ENCODE data around the gene HIPK2.
"Not testable (repeated sequence)": the region's sequence is repeated elsewhere in the genome, so short reads cannot be mapped to it uniquely, and the experiment has no call there.

The HIPK2 gene

DNA sequence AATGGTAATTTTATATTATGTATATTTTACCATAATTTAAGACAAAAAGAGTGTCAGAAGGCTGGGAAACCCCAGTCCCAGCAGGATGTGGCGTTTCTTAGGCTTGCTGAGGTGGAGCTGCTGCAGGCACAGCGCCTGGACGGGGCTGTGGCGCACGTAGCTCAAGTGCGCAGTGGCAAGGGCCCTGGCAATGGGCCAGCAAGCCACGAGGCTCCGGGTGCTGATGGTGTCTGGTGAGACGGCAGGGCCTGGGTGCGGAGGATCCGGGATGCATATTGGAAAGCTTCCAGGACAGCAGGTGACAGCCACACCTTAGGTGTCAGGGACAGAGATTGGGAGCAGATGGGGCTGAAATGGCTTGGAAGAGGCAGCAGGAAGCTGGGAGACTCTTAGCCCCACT, 217.1 kb downstream of the HIPK2 start:
- TF ChIP-seq, protein P1, sequence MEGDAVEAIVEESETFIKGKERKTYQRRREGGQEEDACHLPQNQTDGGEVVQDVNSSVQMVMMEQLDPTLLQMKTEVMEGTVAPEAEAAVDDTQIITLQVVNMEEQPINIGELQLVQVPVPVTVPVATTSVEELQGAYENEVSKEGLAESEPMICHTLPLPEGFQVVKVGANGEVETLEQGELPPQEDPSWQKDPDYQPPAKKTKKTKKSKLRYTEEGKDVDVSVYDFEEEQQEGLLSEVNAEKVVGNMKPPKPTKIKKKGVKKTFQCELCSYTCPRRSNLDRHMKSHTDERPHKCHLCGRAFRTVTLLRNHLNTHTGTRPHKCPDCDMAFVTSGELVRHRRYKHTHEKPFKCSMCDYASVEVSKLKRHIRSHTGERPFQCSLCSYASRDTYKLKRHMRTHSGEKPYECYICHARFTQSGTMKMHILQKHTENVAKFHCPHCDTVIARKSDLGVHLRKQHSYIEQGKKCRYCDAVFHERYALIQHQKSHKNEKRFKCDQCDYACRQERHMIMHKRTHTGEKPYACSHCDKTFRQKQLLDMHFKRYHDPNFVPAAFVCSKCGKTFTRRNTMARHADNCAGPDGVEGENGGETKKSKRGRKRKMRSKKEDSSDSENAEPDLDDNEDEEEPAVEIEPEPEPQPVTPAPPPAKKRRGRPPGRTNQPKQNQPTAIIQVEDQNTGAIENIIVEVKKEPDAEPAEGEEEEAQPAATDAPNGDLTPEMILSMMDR (conservative IDR thresholded peaks at IDR 0.05) = no peak
- H3K27ac ChIP-seq = no peak overlapping the region

DNA sequence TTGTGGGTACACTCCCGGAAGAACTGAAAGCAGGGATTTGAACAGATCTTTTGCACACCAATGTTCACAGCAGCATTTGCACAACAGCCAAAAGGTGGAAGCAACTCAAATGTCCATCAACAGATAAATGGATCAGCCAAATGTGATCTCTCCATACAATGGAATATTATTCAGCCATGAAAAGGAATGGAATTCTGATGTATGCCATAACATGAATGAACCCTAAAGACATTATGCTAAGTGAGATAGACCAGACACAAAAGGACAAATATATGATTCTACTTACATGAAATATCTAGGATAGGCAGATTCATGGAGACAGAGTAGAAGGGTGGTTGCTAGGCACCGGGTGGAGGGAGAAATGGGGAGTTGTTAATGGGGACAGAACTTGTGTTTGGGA, 217.6 kb downstream of the HIPK2 start:
- TF ChIP-seq, protein P1 (conservative IDR thresholded peaks at IDR 0.05) = no peak
- H3K27ac ChIP-seq = no peak overlapping the region

DNA sequence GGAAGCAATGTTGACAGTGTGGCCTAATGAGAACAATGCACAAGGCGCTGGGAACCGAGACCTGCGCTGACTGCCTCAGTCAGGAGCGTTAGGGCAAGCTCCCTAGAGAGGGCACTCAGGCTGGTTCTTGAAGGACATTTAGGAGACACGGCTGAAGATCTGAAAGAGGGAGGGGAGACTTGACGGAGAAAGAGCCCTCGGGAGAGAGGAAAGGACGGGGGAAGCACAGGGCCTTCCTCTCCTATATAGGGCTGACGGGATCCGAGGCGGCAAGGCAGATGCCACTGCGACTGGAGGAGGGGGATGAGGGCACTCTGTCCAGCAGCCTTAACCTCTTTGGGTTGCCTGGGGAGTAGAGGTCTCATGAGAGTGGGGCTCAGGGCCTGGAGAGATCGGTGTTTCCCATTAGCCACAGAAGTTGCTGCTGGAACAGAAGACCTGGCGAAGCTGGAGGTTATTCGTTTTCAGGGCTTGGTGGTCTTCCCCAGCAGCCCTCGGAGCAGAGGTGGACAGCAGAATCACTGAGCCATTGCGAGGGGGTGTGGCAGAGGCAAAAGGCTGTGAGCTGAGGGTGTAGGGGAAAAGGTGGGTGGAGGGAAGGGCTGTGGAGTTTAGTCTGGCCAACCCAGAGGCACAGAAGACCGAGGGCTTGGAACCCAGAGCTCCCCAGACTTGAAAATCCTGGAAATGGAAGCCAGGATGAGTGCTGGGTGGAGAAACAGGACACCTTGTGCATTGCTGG, 218.3 kb downstream of the HIPK2 start:
- H3K27ac ChIP-seq = no peak overlapping the region; the same call in 1 of the 2 replicates
- TF ChIP-seq, protein P1 (conservative IDR thresholded peaks at IDR 0.05) = no peak

DNA sequence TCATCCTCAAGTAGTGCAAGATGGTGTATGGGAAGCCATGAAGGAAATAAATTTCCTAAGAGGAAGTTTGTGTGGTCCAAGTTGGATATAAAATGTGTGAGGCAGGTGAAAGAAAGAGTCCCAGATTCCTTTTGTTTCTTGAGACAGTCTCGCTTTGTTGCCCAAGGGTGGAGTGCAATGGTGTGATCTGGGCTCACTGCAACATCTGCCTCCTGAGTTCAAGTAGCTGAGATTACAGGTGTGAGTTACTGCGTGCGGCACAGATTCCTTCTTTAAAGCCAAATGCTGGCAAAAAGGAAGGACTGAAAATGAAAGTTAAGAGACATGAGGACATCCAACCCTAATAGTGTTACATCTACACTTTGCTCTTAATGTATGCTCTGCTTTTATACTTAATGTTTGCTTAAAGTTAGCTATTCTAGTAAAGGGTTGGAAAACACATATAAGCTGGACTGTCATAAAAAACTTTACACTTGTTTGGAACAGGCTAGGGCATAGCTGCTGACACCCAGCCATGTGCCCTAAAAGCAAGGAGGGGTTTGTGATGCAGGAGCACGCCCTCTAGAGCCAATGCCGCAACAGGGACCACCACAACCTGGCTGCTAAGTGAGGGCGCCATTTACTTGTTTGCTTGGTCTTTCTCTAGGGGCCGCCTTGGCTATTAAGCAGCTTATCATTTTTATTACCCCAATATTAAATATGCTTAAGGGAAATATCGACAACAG, 219.8 kb downstream of the HIPK2 start:
- H3K27ac ChIP-seq = peak overlapping the region; percentile 41
- TF ChIP-seq, protein P1 (conservative IDR thresholded peaks at IDR 0.05) = peak; percentile 43; the same call in 1 of the 2 replicates

DNA sequence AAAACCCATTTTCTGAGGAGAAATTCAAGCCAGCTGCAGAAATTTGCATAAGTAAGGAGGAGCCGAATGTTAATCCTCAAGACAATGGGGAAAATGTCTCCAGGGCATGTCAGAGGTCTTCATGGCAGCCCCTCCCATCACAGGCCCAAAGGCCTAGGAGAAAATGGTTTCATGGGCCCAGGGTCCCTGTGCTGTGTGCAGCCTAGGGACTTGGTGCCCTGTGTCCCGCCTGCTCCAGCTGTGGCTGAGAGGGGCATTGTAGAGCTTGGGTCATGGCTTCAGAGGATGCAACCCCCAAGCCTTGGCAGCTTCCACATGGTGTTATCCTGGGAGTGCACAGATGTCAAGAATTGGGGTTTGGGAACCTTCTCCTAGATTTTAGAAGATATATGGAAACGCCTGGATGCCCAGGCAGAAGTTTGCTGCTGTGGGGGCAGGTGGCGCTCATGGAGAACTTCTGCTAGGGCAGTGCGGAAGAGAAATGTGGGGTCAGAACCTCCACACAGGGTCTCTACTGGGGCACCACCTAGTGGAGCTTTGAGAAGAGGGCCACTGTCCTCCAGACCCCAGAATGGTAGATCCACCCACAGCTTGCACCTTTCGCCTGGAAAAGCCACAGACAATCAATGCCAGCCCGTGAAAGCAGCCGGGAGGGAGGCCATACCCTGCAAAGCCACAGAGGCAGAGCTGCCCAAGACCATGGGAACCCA, 223.7 kb downstream of the HIPK2 start:
- not testable (repeated sequence) for H3K27ac ChIP-seq

DNA sequence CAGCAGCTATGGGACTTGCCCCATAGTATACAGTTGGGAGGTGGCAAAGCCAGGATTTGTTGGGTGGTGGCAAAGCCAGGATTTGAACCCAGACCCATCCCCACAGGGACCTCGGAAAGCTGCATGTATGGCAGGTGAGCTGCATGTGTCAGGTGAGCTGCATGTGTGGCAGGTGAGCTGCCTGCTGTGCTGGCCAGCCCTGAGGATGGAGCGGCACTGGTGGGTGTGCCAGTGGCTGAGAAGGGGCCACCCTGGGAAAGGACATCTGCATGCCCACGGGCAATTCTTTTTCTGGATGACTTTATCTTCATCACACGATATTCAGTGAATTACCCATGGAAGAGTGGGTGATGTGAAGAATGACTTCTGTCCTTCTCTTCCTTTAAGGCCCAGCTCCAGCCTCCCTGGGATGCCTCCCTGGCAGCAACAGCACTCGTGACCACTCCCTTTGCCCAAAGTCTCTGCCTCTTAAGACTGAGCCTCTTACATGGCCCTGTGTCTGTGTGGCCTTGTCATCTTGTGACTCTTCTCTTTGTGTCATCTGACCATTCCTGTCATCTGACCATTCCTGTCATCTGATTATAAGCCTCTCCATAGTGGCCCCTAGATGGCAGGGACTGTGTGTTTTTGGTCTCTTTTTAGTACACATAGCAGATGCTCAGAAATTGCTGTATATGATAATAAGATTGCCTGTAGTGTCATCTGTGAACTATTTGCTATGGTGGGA, 229.3 kb downstream of the HIPK2 start:
- H3K27ac ChIP-seq = no peak overlapping the region
- TF ChIP-seq, protein P1 (conservative IDR thresholded peaks at IDR 0.05) = no peak

DNA sequence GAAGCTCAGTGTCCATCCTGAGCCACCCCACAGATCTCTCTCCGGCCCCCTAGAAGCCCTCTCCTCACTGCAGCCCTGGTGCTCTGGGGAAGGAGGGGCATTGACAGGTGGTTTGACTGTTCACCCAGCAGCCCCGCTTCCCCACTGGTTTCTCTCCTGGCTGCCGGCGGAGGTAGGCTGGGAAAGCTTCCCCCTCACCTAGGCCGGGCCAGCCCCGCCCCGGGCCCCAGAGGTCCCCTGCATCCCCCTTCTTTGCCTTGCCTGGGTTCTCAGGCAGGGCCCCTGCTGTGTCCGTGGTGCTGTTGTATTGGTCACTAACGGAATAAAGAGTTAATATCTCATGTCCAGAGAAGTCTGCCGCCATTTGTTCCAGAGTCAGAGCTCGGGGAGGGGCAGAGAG, 233.2 kb downstream of the HIPK2 start:
- TF ChIP-seq, protein P1 (conservative IDR thresholded peaks at IDR 0.05) = no peak
- no peak overlapping the region for H3K27ac ChIP-seq
